IMR-90 (cell line): ENCODE data around the gene GSKIP. TPM values are rescaled to one million over a fixed set of nuclear protein-coding genes. Genes with fewer than 3 reads are reported as not detected.

ENCODE experiments used
- ATAC-seq: fragments of 200-7000 bp; cut with Tn5 transposase; 2 replicates; pipeline ENCODE4 v1.9.1; 2020; ENCODE audit warnings: low read depth, mild to moderate bottlenecking, moderate library complexity
- BruUV-seq: library from RNA; stranded (reverse); fragments of 400-500 nt; replicated peaks from 2 replicates; lab custom pipeline; 2021; lab: Mats Ljungman, UMichigan
- CTCF ChIA-PET: fragments of 300-600 bp; formaldehyde crosslinking; extraction: SDS; loops from one replicate; lab custom pipeline; 2021; ENCODE audit warnings: antibody characterized with exemption; lab: Yijun Ruan, JAX
- POLR2A ChIA-PET: fragments of 300-600 bp; sonication (Branson Sonifier 250); formaldehyde crosslinking; loops from one replicate; lab custom pipeline; 2022; ENCODE audit warnings: antibody characterized with exemption; ENCODE audit not compliant: unreplicated experiment; lab: Charles Lee
- DNase-seq: peaks from one replicate; pipeline ENCODE4 v3.0.0; 2013
- H2AFZ ChIP-seq: replicated peaks from 2 replicates; pipeline ENCODE3; 2013; ENCODE audit warnings: low read length, mild to moderate bottlenecking; ENCODE audit not compliant: poor library complexity
- H2AK5ac ChIP-seq: 2 replicates; pipeline ENCODE4 v1.6.1; 2013; ENCODE audit warnings: low read depth, low read length, inconsistent platforms
- H2AK9ac ChIP-seq: replicated peaks from 2 replicates; pipeline ENCODE3; 2013; ENCODE audit warnings: mild to moderate bottlenecking, low read depth, low read length, moderate library complexity; ENCODE audit not compliant: poor library complexity
- H2BK120ac ChIP-seq: 2 replicates; pipeline ENCODE4 v1.6.1; 2013; ENCODE audit warnings: low read depth, low read length, inconsistent platforms
- H2BK15ac ChIP-seq: 3 replicates; pipeline ENCODE4 v1.6.1; 2013; ENCODE audit warnings: low read depth, low read length, inconsistent platforms
- H2BK20ac ChIP-seq: 2 replicates; pipeline ENCODE4 v1.6.1; 2013; ENCODE audit warnings: low read depth, mild to moderate bottlenecking, inconsistent platforms, low read length, moderate library complexity
- H2BK5ac ChIP-seq: 2 replicates; pipeline ENCODE4 v1.6.1; 2013; ENCODE audit warnings: mild to moderate bottlenecking, low read depth, low read length, inconsistent platforms; ENCODE audit not compliant: poor library complexity, severe bottlenecking
- H3K14ac ChIP-seq: replicated peaks from 2 replicates; pipeline ENCODE4 v1.6.1; 2013; ENCODE audit warnings: low read depth, low read length, inconsistent platforms
- H3K18ac ChIP-seq: 2 replicates; pipeline ENCODE4 v1.6.1; 2013; ENCODE audit warnings: low read depth, low read length, control low read depth
- H3K23ac ChIP-seq: 2 replicates; pipeline ENCODE4 v1.6.1; 2013; ENCODE audit warnings: low read depth, low read length, inconsistent platforms
- H3K27ac ChIP-seq: 2 replicates; pipeline ENCODE4 v1.5.1; 2013; ENCODE audit warnings: mild to moderate bottlenecking, control low read depth, low read length; ENCODE audit not compliant: insufficient read depth
- H3K27me3 ChIP-seq: 2 replicates; pipeline ENCODE4 v1.6.1; 2013; ENCODE audit warnings: low read length; ENCODE audit not compliant: control insufficient read depth, insufficient read depth
- H3K36me3 ChIP-seq: 2 replicates; pipeline ENCODE4 v1.6.1; 2013; ENCODE audit warnings: low read length, mixed read lengths; ENCODE audit not compliant: control insufficient read depth, insufficient read depth
- H3K4ac ChIP-seq: 2 replicates; pipeline ENCODE4 v1.6.1; 2013; ENCODE audit warnings: low read depth, low read length, inconsistent platforms
- H3K4me1 ChIP-seq: 2 replicates; pipeline ENCODE4 v1.6.1; 2013; ENCODE audit warnings: low read length, mixed read lengths; ENCODE audit not compliant: control insufficient read depth, insufficient read depth
- H3K4me2 ChIP-seq: 2 replicates; pipeline ENCODE4 v1.6.1; 2013; ENCODE audit warnings: low read depth, mild to moderate bottlenecking, control low read depth, low read length, moderate library complexity
- H3K4me3 ChIP-seq: 2 replicates; pipeline ENCODE4 v1.5.1; 2013; ENCODE audit warnings: low read depth, mild to moderate bottlenecking, control low read depth, low read length, moderate library complexity; ENCODE audit not compliant: insufficient read depth
- H3K56ac ChIP-seq: 2 replicates; pipeline ENCODE4 v1.6.1; 2013; ENCODE audit warnings: low read length, inconsistent platforms; ENCODE audit not compliant: insufficient read depth; ENCODE audit errors: extremely low read depth
- H3K79me1 ChIP-seq, 2 experiments: 2 replicates each; pipeline ENCODE4 v1.6.1; 2013; ENCODE audit warnings: low read length in 2 of 2, inconsistent platforms in 1 of 2, low read depth in 1 of 2
- H3K9ac ChIP-seq: 2 replicates; pipeline ENCODE4 v1.6.1; 2013; ENCODE audit warnings: low read depth, low read length, control low read depth
- H3K9me1 ChIP-seq: 2 replicates; pipeline ENCODE4 v1.6.1; 2013; ENCODE audit warnings: low read length, inconsistent platforms; ENCODE audit not compliant: insufficient read depth
- H3K9me3 ChIP-seq: 2 replicates; pipeline ENCODE4 v1.6.1; 2013; ENCODE audit warnings: low read length; ENCODE audit not compliant: control insufficient read depth, insufficient read depth
- H4K20me1 ChIP-seq: 2 replicates; pipeline ENCODE4 v1.6.1; 2013; ENCODE audit warnings: low read length, inconsistent platforms; ENCODE audit not compliant: insufficient read depth
- H4K5ac ChIP-seq: 2 replicates; pipeline ENCODE4 v1.6.1; 2013; ENCODE audit warnings: mild to moderate bottlenecking, low read depth, low read length, control low read depth
- H4K8ac ChIP-seq, 2 experiments: 2 replicates each; pipeline ENCODE4 v1.6.1; 2013; ENCODE audit warnings: low read depth in 2 of 2, low read length in 2 of 2, control low read depth in 1 of 2, inconsistent platforms in 1 of 2
- H4K91ac ChIP-seq: 2 replicates; pipeline ENCODE4 v1.6.1; 2013; ENCODE audit warnings: low read depth, low read length, inconsistent platforms; ENCODE audit not compliant: insufficient read depth
- BHLHE40 ChIP-seq: fragments of 150-350 bp; IDR thresholded peaks from 2 replicates; pipeline ENCODE4 v1.6.1; 2016; ENCODE audit warnings: mild to moderate bottlenecking, low read depth, low read length
- CEBPB ChIP-seq: IDR thresholded peaks from 2 replicates; pipeline ENCODE4 v1.6.1; 2012; ENCODE audit warnings: low read depth, low read length, improper control_type of control experiment
- CHD1 ChIP-seq: IDR thresholded peaks from 2 replicates; pipeline ENCODE4 v1.6.1; 2012; ENCODE audit warnings: low read depth, low read length, improper control_type of control experiment
- CTCF ChIP-seq: conservative IDR thresholded peaks from 2 replicates; pipeline ENCODE4 v1.5.1; 2012; ENCODE audit warnings: mild to moderate bottlenecking, low read depth, low read length, improper control_type of control experiment
- ELK1 ChIP-seq: fragments of 150-350 bp; IDR thresholded peaks from 2 replicates; pipeline ENCODE4 v1.6.1; 2016; ENCODE audit warnings: low read depth, mild to moderate bottlenecking, low read length, moderate library complexity, borderline replicate concordance
- FOS ChIP-seq: fragments of 150-350 bp; IDR thresholded peaks from 2 replicates; pipeline ENCODE4 v1.6.1; 2016; ENCODE audit warnings: low read depth, low read length
- MAFK ChIP-seq: IDR thresholded peaks from 2 replicates; pipeline ENCODE4 v1.6.1; 2012; ENCODE audit warnings: low read depth, low read length, improper control_type of control experiment
- MAZ ChIP-seq: IDR thresholded peaks from 2 replicates; pipeline ENCODE4 v1.6.1; 2012; ENCODE audit warnings: low read depth, mild to moderate bottlenecking, low read length, improper control_type of control experiment, moderate library complexity, borderline replicate concordance
- MXI1 ChIP-seq: IDR thresholded peaks from 2 replicates; pipeline ENCODE4 v1.6.1; 2012; ENCODE audit warnings: low read depth, mild to moderate bottlenecking, low read length, moderate library complexity, borderline replicate concordance
- NFE2L2 ChIP-seq: fragments of 150-350 bp; IDR thresholded peaks from 2 replicates; pipeline ENCODE4 v1.6.1; 2016; ENCODE audit warnings: low read depth, mild to moderate bottlenecking, low read length
- POLR2A ChIP-seq: IDR thresholded peaks from 2 replicates; pipeline ENCODE4 v1.6.1; 2012; ENCODE audit warnings: mild to moderate bottlenecking, low read depth, low read length
- RAD21 ChIP-seq: IDR thresholded peaks from 2 replicates; pipeline ENCODE4 v1.6.1; 2012; ENCODE audit warnings: low read length, improper control_type of control experiment
- RCOR1 ChIP-seq: IDR thresholded peaks from 2 replicates; pipeline ENCODE4 v1.6.1; 2012; ENCODE audit warnings: mild to moderate bottlenecking, low read length, improper control_type of control experiment; ENCODE audit not compliant: insufficient replicate concordance
- RFX5 ChIP-seq: IDR thresholded peaks from 2 replicates; pipeline ENCODE4 v1.8.0; 2012; ENCODE audit warnings: low read depth, mild to moderate bottlenecking, low read length, moderate library complexity
- SMC3 ChIP-seq: fragments of 150-350 bp; IDR thresholded peaks from 2 replicates; pipeline ENCODE4 v1.6.1; 2016; ENCODE audit warnings: low read depth, mild to moderate bottlenecking, antibody characterized with exemption, low read length, moderate library complexity
- WGBS, 2 experiments: methylation state at CpG; one replicate each; pipeline versions ENCODE4 v1.1.5 to v1.1.7; 2013; ENCODE audit warnings: missing lambda C conversion rate in 2 of 2; ENCODE audit not compliant: insufficient read length in 1 of 2; ENCODE audit errors: extremely low coverage in 2 of 2; 5-methylcytosine and 5-hydroxymethylcytosine counted together
- dilution Hi-C: fragments of 300-500 bp; cut with HindIII; formaldehyde crosslinking; loops from one replicate; pipeline ENCODE4 v1.14.3; 2018; ENCODE audit warnings: low sequenced_read_pairs; ENCODE audit not compliant: unreplicated experiment
- in situ Hi-C: fragments of 300-500 bp; cut with MboI; formaldehyde crosslinking; loops from 3 replicates; pipeline ENCODE4 v1.14.3; 2019; ENCODE audit warnings: low sequenced_read_pairs, inconsistent platforms, mixed read lengths
- intact Hi-C: fragments of 100-400 bp; cut with micrococcal nuclease; formaldehyde crosslinking; loops from 2 replicates; pipeline ENCODE4 v1.10.0; 2022
- polyA plus RNA-seq, 3 experiments: library from polyadenylated mRNA; depleted of rRNA; stranded (reverse); fragments of >200 nt; gene quantifications; 2 replicates each; pipeline ENCODE4 v1.2.3, GENCODE V29; 2012; ENCODE audit warnings: low replicate concordance in 1 of 3
- total RNA-seq: library from RNA; depleted of rRNA; stranded (reverse); fragments of >200 nt; gene quantifications from 2 replicates; pipeline ENCODE4 v1.2.3, GENCODE V29; 2012
- TF ChIP-seq, protein P1 (sequence below): fragments of 150-350 bp; IDR thresholded peaks from 2 replicates; pipeline ENCODE4 v1.6.1; 2017; ENCODE audit warnings: mild to moderate bottlenecking, antibody characterized with exemption, low read length, low read depth

Gene GSKIP
- total and polyA plus RNA-seq, 2 of the 4 experiments (the other 2 are of a cell fraction): 11.7 to 22.0 TPM

GRCh38 chr14:96357216-96357615 is 6.1 kb upstream of the GSKIP start:
- no peak overlapping the region for H3K4ac ChIP-seq
- POLR2A ChIA-PET: no interaction called here

More at GRCh38 chr14:96357216-96357615, 6.1 kb upstream of the GSKIP start:
- no peak overlapping the region for H2AK9ac ChIP-seq
- no TSS peak for BruUV-seq
- H3K27ac ChIP-seq: no peak overlapping the region
- H3K79me1 ChIP-seq: peaks cover 16 to 50% of the 10 kb centered on the region in 2 experiments
- H3K14ac ChIP-seq: no peak overlapping the region
- no peak overlapping the region for H4K91ac ChIP-seq
- no peaks in the 10 kb centered on the region for H3K27me3 ChIP-seq
- H4K8ac ChIP-seq: no peak overlapping the region
- H3K9me3 ChIP-seq: no peaks in the 10 kb centered on the region
- peaks cover 8% of the 10 kb centered on the region for H3K4me1 ChIP-seq
- dilution Hi-C loops (no loop called here), in situ Hi-C loops (no loop called here), intact Hi-C loops (no loop called here)
- no peak overlapping the region for H3K23ac ChIP-seq
- H2BK5ac ChIP-seq: no peak overlapping the region
- TF ChIP-seq CTCF (no peak), ELK1 (no peak), RFX5 (no peak), CEBPB (no peak), MAZ (no peak), MAFK (no peak), CHD1 (no peak), RCOR1 (no peak), SMC3 (no peak), FOS (no peak), POLR2A (no peak), MXI1 (no peak), NFE2L2 (no peak), BHLHE40 (no peak), RAD21 (no peak)
- TF ChIP-seq, protein P1, sequence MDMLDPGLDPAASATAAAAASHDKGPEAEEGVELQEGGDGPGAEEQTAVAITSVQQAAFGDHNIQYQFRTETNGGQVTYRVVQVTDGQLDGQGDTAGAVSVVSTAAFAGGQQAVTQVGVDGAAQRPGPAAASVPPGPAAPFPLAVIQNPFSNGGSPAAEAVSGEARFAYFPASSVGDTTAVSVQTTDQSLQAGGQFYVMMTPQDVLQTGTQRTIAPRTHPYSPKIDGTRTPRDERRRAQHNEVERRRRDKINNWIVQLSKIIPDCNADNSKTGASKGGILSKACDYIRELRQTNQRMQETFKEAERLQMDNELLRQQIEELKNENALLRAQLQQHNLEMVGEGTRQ: no peak
- no peak overlapping the region for H2BK15ac ChIP-seq
- no peak overlapping the region for H2AK5ac ChIP-seq
- no peak overlapping the region for H2BK20ac ChIP-seq
- H3K56ac ChIP-seq: no peak overlapping the region
- no peak overlapping the region for H4K5ac ChIP-seq
- H2BK120ac ChIP-seq: no peak overlapping the region
- no peak overlapping the region for H3K18ac ChIP-seq
- H3K36me3 ChIP-seq: no peaks in the 10 kb centered on the region
- no peak overlapping the region for H3K4me3 ChIP-seq
- H3K9ac ChIP-seq: no peak overlapping the region
- ATAC-seq (no peak), DNase-seq (no peak)
- peaks cover 21% of the 10 kb centered on the region; the same call in 1 of the 2 replicates for H4K20me1 ChIP-seq
- CTCF ChIA-PET: interaction anchor here (0.8 kb wide), 2 partner anchors 13 to 16 kb away, joined by 3 to 4 read pairs; no protein-coding TSS in a partner anchor
- H3K4me2 ChIP-seq: no peak overlapping the region
- WGBS, 2 experiments: no CpG with 5 or more reads among the region's 3 CpGs
- no peak overlapping the region for H2AFZ ChIP-seq
- peaks cover 10% of the 10 kb centered on the region for H3K9me1 ChIP-seq
